Stimulated activated CD8-positive, alpha-beta memory T cell treated with anti-CD3 and anti-CD28 coated beads, Interleukin-12 subunit alpha, Interleukin-12 subunit beta, amount 100 ng/mL, for 1 hour (primary cell): ENCODE measurements around the gene PTPA.

Experiments used
- DNase-seq: peaks from one replicate; pipeline ENCODE4 v3.0.0-alpha.2; 2020; ENCODE audit warnings: low read depth

PTPA gene

GRCh38 chr9:129138476-129139232 lies 27.4 kb downstream of the PTPA start:
- DNase-seq, result no peak

GRCh38 chr9:129139233-129139992 lies 28.2 kb downstream of the PTPA start:
- peak; percentile 66 for DNase-seq

- peak; percentile 67 for DNase-seq
Observed at GRCh38 chr9:129139993-129140396, 28.8 kb downstream of the PTPA start.

GRCh38 chr9:129140397-129141065 lies 29.3 kb downstream of the PTPA start:
- no peak for DNase-seq

- DNase-seq, result no peak
Observed at GRCh38 chr9:129141066-129142041, 30.1 kb downstream of the PTPA start.

- no peak for DNase-seq
Observed at GRCh38 chr9:129142138-129142935, 31.1 kb downstream of the PTPA start.

- peak; percentile 56 for DNase-seq
Observed at GRCh38 chr9:129143031-129143927, 32.1 kb downstream of the PTPA start.

GRCh38 chr9:129145316-129145715 lies 34.1 kb downstream of the PTPA start:
- no peak for DNase-seq

- no peak for DNase-seq
Observed at GRCh38 chr9:129145841-129146292, 34.7 kb downstream of the PTPA start.

- DNase-seq, result no peak
Observed at GRCh38 chr9:129146441-129146941, 35.3 kb downstream of the PTPA start.

- no peak for DNase-seq
Observed at GRCh38 chr9:129148463-129149204, 37.4 kb downstream of the PTPA start.

- no peak for DNase-seq
Observed at GRCh38 chr9:129149442-129149841, 38.2 kb downstream of the PTPA start.

GRCh38 chr9:129150122-129150521 lies 38.9 kb downstream of the PTPA start:
- DNase-seq, result no peak

GRCh38 chr9:129150672-129151211 lies 39.5 kb downstream of the PTPA start:
- no peak for DNase-seq

- DNase-seq, result no peak
Observed at GRCh38 chr9:129151469-129151868, 40.3 kb downstream of the PTPA start.

GRCh38 chr9:129154866-129155477 lies 43.8 kb downstream of the PTPA start:
- DNase-seq, result no peak

- no peak for DNase-seq
Observed at GRCh38 chr9:129156163-129156562, 44.9 kb downstream of the PTPA start.
